PC-9 (cell line): ENCODE results near the gene WDFY3.

Experiments used
- EZH2 ChIP-seq: fragments of 200-600 bp; sonication (generic); IDR thresholded peaks from 2 replicates; pipeline ENCODE4 v1.8.0; 2017; ENCODE audit warnings: antibody characterized with exemption, low read depth
- TF ChIP-seq, protein P1 (sequence below): fragments of 200-600 bp; sonication (generic); conservative IDR thresholded peaks from 2 replicates; pipeline ENCODE4 v1.6.1; 2017; ENCODE audit warnings: mixed run types, antibody characterized with exemption, mild to moderate bottlenecking, moderate library complexity

DNA sequence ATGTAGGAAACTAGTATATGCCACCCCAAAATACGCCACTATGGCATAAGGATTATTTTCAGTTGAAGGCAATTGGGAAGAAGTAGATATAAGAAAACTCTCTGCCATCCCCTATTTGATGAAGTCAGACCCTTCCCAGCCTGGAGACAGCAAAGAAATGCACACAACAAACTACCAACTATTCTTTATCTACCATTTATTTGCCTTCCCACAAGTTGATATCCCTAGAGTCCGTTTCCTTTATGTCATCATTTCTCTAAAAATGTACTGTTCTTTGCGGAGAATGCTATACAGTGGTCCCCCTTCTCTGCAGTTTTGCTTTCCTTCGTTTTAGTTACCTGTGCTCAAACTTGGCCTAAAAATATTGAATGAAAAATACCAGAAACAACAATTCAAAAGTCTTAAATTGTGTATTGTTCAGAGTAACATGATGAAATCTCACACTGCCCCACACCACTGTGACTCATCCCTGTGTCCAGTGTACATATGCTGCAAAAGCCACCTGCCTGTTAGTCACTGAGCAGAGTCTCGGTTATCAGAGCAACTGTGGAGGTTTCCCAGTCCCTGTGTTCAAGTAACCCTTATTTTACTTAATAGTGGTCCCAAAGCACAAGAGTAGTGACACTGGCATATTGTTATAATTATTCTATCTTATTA lies 152.3 kb downstream of the WDFY3 start:
- TF ChIP-seq, protein P1, sequence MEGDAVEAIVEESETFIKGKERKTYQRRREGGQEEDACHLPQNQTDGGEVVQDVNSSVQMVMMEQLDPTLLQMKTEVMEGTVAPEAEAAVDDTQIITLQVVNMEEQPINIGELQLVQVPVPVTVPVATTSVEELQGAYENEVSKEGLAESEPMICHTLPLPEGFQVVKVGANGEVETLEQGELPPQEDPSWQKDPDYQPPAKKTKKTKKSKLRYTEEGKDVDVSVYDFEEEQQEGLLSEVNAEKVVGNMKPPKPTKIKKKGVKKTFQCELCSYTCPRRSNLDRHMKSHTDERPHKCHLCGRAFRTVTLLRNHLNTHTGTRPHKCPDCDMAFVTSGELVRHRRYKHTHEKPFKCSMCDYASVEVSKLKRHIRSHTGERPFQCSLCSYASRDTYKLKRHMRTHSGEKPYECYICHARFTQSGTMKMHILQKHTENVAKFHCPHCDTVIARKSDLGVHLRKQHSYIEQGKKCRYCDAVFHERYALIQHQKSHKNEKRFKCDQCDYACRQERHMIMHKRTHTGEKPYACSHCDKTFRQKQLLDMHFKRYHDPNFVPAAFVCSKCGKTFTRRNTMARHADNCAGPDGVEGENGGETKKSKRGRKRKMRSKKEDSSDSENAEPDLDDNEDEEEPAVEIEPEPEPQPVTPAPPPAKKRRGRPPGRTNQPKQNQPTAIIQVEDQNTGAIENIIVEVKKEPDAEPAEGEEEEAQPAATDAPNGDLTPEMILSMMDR: no peak
- TF ChIP-seq EZH2: no peak
